Neural cell (in vitro differentiated cells): ENCODE measurements around the gene SPDYE11.
"Not testable (repeated sequence)": the region's sequence is repeated elsewhere in the genome, so short reads cannot be mapped to it uniquely, and the experiment has no call there.

ENCODE experiments used
- EP300 ChIP-seq: fragments of 450-650 bp; conservative IDR thresholded peaks from 2 replicates; pipeline ENCODE4 v1.6.1; 2014; ENCODE audit warnings: antibody characterized with exemption, mild to moderate bottlenecking, moderate library complexity; ENCODE audit not compliant: poor library complexity, severe bottlenecking
- POLR2AphosphoS5 ChIP-seq: IDR thresholded peaks from 2 replicates; pipeline ENCODE4 v1.6.1; 2012
- RAD21 ChIP-seq: fragments of 450-650 bp; conservative IDR thresholded peaks from 2 replicates; pipeline ENCODE4 v1.6.1; 2014; ENCODE audit warnings: antibody characterized with exemption, mild to moderate bottlenecking, moderate library complexity
- SMC3 ChIP-seq: fragments of 450-650 bp; conservative IDR thresholded peaks from 2 replicates; pipeline ENCODE4 v1.6.1; 2014; ENCODE audit warnings: antibody characterized with exemption, mild to moderate bottlenecking, moderate library complexity; ENCODE audit not compliant: poor library complexity
- TF ChIP-seq, protein P1 (sequence below): fragments of 450-650 bp; IDR thresholded peaks from 2 replicates; pipeline ENCODE4 v1.5.1; 2014; ENCODE audit warnings: antibody characterized with exemption, mild to moderate bottlenecking, moderate library complexity; ENCODE audit not compliant: poor library complexity, severe bottlenecking
- TF ChIP-seq, protein P2 (sequence below): IDR thresholded peaks from 2 replicates; pipeline ENCODE4 v1.6.1; 2012; ENCODE audit warnings: borderline replicate concordance

GRCh38 chr7:73057811-73058210, at the start of gene SPDYE11:
- TF ChIP-seq, protein P1, sequence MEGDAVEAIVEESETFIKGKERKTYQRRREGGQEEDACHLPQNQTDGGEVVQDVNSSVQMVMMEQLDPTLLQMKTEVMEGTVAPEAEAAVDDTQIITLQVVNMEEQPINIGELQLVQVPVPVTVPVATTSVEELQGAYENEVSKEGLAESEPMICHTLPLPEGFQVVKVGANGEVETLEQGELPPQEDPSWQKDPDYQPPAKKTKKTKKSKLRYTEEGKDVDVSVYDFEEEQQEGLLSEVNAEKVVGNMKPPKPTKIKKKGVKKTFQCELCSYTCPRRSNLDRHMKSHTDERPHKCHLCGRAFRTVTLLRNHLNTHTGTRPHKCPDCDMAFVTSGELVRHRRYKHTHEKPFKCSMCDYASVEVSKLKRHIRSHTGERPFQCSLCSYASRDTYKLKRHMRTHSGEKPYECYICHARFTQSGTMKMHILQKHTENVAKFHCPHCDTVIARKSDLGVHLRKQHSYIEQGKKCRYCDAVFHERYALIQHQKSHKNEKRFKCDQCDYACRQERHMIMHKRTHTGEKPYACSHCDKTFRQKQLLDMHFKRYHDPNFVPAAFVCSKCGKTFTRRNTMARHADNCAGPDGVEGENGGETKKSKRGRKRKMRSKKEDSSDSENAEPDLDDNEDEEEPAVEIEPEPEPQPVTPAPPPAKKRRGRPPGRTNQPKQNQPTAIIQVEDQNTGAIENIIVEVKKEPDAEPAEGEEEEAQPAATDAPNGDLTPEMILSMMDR: not testable (repeated sequence)
- TF ChIP-seq POLR2AphosphoS5, RAD21, EP300, SMC3: not testable (repeated sequence)
- TF ChIP-seq, protein P2, sequence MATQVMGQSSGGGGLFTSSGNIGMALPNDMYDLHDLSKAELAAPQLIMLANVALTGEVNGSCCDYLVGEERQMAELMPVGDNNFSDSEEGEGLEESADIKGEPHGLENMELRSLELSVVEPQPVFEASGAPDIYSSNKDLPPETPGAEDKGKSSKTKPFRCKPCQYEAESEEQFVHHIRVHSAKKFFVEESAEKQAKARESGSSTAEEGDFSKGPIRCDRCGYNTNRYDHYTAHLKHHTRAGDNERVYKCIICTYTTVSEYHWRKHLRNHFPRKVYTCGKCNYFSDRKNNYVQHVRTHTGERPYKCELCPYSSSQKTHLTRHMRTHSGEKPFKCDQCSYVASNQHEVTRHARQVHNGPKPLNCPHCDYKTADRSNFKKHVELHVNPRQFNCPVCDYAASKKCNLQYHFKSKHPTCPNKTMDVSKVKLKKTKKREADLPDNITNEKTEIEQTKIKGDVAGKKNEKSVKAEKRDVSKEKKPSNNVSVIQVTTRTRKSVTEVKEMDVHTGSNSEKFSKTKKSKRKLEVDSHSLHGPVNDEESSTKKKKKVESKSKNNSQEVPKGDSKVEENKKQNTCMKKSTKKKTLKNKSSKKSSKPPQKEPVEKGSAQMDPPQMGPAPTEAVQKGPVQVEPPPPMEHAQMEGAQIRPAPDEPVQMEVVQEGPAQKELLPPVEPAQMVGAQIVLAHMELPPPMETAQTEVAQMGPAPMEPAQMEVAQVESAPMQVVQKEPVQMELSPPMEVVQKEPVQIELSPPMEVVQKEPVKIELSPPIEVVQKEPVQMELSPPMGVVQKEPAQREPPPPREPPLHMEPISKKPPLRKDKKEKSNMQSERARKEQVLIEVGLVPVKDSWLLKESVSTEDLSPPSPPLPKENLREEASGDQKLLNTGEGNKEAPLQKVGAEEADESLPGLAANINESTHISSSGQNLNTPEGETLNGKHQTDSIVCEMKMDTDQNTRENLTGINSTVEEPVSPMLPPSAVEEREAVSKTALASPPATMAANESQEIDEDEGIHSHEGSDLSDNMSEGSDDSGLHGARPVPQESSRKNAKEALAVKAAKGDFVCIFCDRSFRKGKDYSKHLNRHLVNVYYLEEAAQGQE: not testable (repeated sequence)
